HEK293T (cell line): ENCODE measurements around the gene GABBR2.

Experiments used
- ARNT ChIP-seq: fragments of 450-650 bp; IDR thresholded peaks from 2 replicates; pipeline ENCODE4 v1.6.1; 2017; ENCODE audit warnings: mild to moderate bottlenecking
- BHLHE40 ChIP-seq: fragments of 450-650 bp; IDR thresholded peaks from 2 replicates; pipeline ENCODE4 v1.6.1; 2016; ENCODE audit warnings: mild to moderate bottlenecking, moderate library complexity, borderline replicate concordance
- ELF4 ChIP-seq: fragments of 450-650 bp; IDR thresholded peaks from 2 replicates; pipeline ENCODE4 v1.6.1; 2017; ENCODE audit warnings: antibody characterized with exemption
- FOXK2 ChIP-seq: fragments of 450-650 bp; IDR thresholded peaks from 2 replicates; pipeline ENCODE4 v1.6.1; 2016; ENCODE audit warnings: mild to moderate bottlenecking
- NFRKB ChIP-seq: fragments of 450-650 bp; IDR thresholded peaks from 2 replicates; pipeline ENCODE4 v1.6.1; 2016; ENCODE audit warnings: mild to moderate bottlenecking, moderate library complexity

- TF ChIP-seq FOXK2 (no peak), NFRKB (no peak), ELF4 (no peak), BHLHE40 (no peak), ARNT (no peak)
Measured at GRCh38 chr9:98750364-98751060, 41.8 kb upstream of the GABBR2 start.
